Prostate gland (tissue), 2 donors: ENCODE results near the gene DUSP14.

Experiments used
- POLR2AphosphoS5 ChIP-seq: sonication (generic); formaldehyde crosslinking; IDR thresholded peaks from one replicate; pipeline ENCODE4 v1.6.1; 2017; ENCODE audit warnings: antibody characterized with exemption
- TF ChIP-seq, protein P1 (sequence below), 4 experiments: fragments of 200-600 bp in 2 of 4; fragments of 450-650 bp in 2 of 4; sonication (generic) in 2 of 4; IDR thresholded peaks; 1 replicate in 3 of 4; 2 replicates in 1 of 4; pipeline ENCODE4 v1.5.1; 2016 to 2019; ENCODE audit warnings: antibody characterized with exemption in 4 of 4, mild to moderate bottlenecking in 2 of 4, moderate library complexity in 2 of 4

DNA sequence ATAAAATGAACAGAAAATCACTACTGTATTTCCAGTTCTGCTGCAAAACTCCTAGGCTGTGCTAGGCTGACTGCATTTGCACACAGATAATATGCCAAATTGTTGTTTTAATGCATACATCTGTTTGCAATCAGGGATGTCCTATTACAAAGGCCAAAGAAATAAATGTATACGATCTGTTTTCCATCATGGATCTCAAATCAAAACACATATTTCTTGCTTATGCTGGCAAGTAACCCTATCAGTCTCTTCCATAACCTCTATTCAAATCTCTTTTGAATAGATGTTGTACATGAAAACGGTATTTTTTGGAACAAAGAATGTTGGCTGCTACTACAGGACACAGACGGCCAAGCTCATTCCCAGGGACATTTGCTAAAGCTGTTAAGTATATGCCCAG lies 56.6 kb downstream of the DUSP14 start:
- TF ChIP-seq, protein P1, sequence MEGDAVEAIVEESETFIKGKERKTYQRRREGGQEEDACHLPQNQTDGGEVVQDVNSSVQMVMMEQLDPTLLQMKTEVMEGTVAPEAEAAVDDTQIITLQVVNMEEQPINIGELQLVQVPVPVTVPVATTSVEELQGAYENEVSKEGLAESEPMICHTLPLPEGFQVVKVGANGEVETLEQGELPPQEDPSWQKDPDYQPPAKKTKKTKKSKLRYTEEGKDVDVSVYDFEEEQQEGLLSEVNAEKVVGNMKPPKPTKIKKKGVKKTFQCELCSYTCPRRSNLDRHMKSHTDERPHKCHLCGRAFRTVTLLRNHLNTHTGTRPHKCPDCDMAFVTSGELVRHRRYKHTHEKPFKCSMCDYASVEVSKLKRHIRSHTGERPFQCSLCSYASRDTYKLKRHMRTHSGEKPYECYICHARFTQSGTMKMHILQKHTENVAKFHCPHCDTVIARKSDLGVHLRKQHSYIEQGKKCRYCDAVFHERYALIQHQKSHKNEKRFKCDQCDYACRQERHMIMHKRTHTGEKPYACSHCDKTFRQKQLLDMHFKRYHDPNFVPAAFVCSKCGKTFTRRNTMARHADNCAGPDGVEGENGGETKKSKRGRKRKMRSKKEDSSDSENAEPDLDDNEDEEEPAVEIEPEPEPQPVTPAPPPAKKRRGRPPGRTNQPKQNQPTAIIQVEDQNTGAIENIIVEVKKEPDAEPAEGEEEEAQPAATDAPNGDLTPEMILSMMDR (IDR thresholded peaks at IDR 0.05), result no peak
- TF ChIP-seq POLR2AphosphoS5, result no peak
